CD4-positive, CD25-positive, alpha-beta regulatory T cell (primary cell): ENCODE data around the gene SHF. TPM values are rescaled to one million over a fixed set of nuclear protein-coding genes. Genes with fewer than 3 reads are reported as not detected.

Experiments
- ATAC-seq, 2 donors: fragments of 150-1000 bp; cut with Tn5 transposase; one replicate each; pipeline ENCODE4 v1.10.0; 2021; ENCODE audit warnings: low read depth in 2 of 2, moderate number of reproducible peaks in 2 of 2, moderate library complexity in 1 of 2
- DNase-seq, 3 donors: peaks; one replicate each; pipeline versions ENCODE4 v3.0.0 to v3.0.0-alpha.2; 2012 to 2022; ENCODE audit warnings: mixed read lengths in 1 of 3
- H3K27ac ChIP-seq: one replicate; pipeline ENCODE4 v1.7.0; 2013; ENCODE audit warnings: mild to moderate bottlenecking, low read length; ENCODE audit not compliant: insufficient read depth, poor library complexity, severe bottlenecking
- H3K27me3 ChIP-seq: one replicate; pipeline ENCODE4 v1.7.0; 2013; ENCODE audit warnings: low read length; ENCODE audit not compliant: control insufficient read depth, insufficient read depth
- H3K36me3 ChIP-seq: one replicate; pipeline ENCODE4 v1.7.0; 2013; ENCODE audit warnings: mild to moderate bottlenecking, low read length, moderate library complexity; ENCODE audit not compliant: control insufficient read depth, insufficient read depth
- H3K4me1 ChIP-seq: 2 replicates; pipeline ENCODE4 v1.7.0; 2013; ENCODE audit warnings: mild to moderate bottlenecking, low read length; ENCODE audit not compliant: insufficient read depth, control insufficient read depth, poor library complexity, severe bottlenecking
- H3K4me3 ChIP-seq: one replicate; pipeline ENCODE4 v1.7.0; 2013; ENCODE audit warnings: low read depth, mild to moderate bottlenecking, low read length, moderate library complexity
- H3K9me3 ChIP-seq, 2 experiments: 1 replicate in 1 of 2; 2 replicates in 1 of 2; pipeline ENCODE4 v1.7.0; 2013; ENCODE audit warnings: low read length in 2 of 2, mild to moderate bottlenecking in 1 of 2, moderate library complexity in 1 of 2; ENCODE audit not compliant: control insufficient read depth in 2 of 2
- H3K27ac Mint-ChIP-seq, 3 donors: one replicate each; pipeline ENCODE4 v1.8.0; 2020 to 2022; ENCODE audit warnings: mild to moderate bottlenecking in 3 of 3, mixed read lengths in 3 of 3, moderate library complexity in 2 of 3
- H3K27me3 Mint-ChIP-seq: one replicate; pipeline ENCODE4 v1.8.0; 2022; ENCODE audit warnings: mild to moderate bottlenecking, mixed read lengths
- H3K36me3 Mint-ChIP-seq: one replicate; pipeline ENCODE4 v1.8.0; 2020; ENCODE audit warnings: mixed read lengths
- H3K4me1 Mint-ChIP-seq, 4 donors: one replicate each; pipeline ENCODE4 v1.8.0; 2020 to 2022; ENCODE audit warnings: mixed read lengths in 4 of 4, mild to moderate bottlenecking in 1 of 4
- H3K4me3 Mint-ChIP-seq, 4 donors: one replicate each; pipeline ENCODE4 v1.8.0; 2020 to 2022; ENCODE audit warnings: mild to moderate bottlenecking in 4 of 4, mixed read lengths in 4 of 4, moderate library complexity in 3 of 4
- H3K9me3 Mint-ChIP-seq, 7 donors: one replicate each; pipeline ENCODE4 v1.8.0; 2020 to 2022; ENCODE audit warnings: mixed read lengths in 7 of 7, mild to moderate bottlenecking in 3 of 7, moderate library complexity in 2 of 7
- polyA plus RNA-seq, 4 donors: library from polyadenylated mRNA; unstranded; fragments of 300-500 nt; fragmentation: Illumina TruSeq; gene quantifications; one replicate each; pipeline ENCODE4 v1.2.3, GENCODE V29; 2021
- total RNA-seq: library from RNA; stranded (reverse); gene quantifications from one replicate; pipeline ENCODE4 v1.2.3, GENCODE V29; 2022

The SHF gene
- total and polyA plus RNA-seq, 5 donors from 2014 or later = 0.87 to 3.3 (median 1.7) TPM

- no peak overlapping the region for H3K27ac ChIP-seq
- Mint-ChIP-seq H3K9me3 (peaks cover 0 to 3% (median 0%) of the 10 kb centered on the region in 7 donors), H3K4me1 (peaks cover 0 to 31% (median 5%) of the 10 kb centered on the region in 4 donors), H3K36me3 (no peaks in the 10 kb centered on the region), H3K27ac (no peak overlapping the region), H3K4me3 (no peak overlapping the region), H3K27me3 (peaks cover 62% of the 10 kb centered on the region)
- H3K27me3 ChIP-seq = peaks cover 40% of the 10 kb centered on the region
- H3K36me3 ChIP-seq = no peaks in the 10 kb centered on the region
- no peak overlapping the region for H3K4me3 ChIP-seq
- no peaks in the 10 kb centered on the region for H3K9me3 ChIP-seq
- peaks cover 20% of the 10 kb centered on the region for H3K4me1 ChIP-seq
- no peak for ATAC-seq
- no peak for DNase-seq
These were observed 54.8 kb downstream of the SHF start for GRCh38 chr15:45132844-45133560.

- no peak for DNase-seq
- H3K4me3 ChIP-seq = no peak overlapping the region
- H3K27ac ChIP-seq = no peak overlapping the region
- H3K36me3 ChIP-seq = no peaks in the 10 kb centered on the region
- Mint-ChIP-seq H3K9me3 (peaks cover 0 to 3% (median 0%) of the 10 kb centered on the region in 7 donors), H3K36me3 (no peaks in the 10 kb centered on the region), H3K4me3 (no peak overlapping the region), H3K27me3 (peaks cover 70% of the 10 kb centered on the region), H3K27ac (no peak overlapping the region), H3K4me1 (peaks cover 0 to 29% (median 5%) of the 10 kb centered on the region in 4 donors)
- no peaks in the 10 kb centered on the region for H3K9me3 ChIP-seq
- peaks cover 48% of the 10 kb centered on the region for H3K27me3 ChIP-seq
- ATAC-seq = no peak
- peaks cover 20% of the 10 kb centered on the region for H3K4me1 ChIP-seq
These were observed 56.3 kb downstream of the SHF start for GRCh38 chr15:45131510-45131909.

- Mint-ChIP-seq H3K27ac (no peak overlapping the region), H3K27me3 (peaks cover 75% of the 10 kb centered on the region), H3K4me1 (peaks cover 0 to 23% (median 4%) of the 10 kb centered on the region in 4 donors), H3K36me3 (no peaks in the 10 kb centered on the region), H3K9me3 (peaks cover 0 to 3% (median 0%) of the 10 kb centered on the region in 7 donors), H3K4me3 (peak overlapping the region in 1 of 4 donors; percentile 48)
- ATAC-seq = no peak
- Histone ChIP-seq H3K36me3 (no peaks in the 10 kb centered on the region), H3K27me3 (peaks cover 56% of the 10 kb centered on the region), H3K27ac (no peak overlapping the region), H3K4me1 (peaks cover 14% of the 10 kb centered on the region), H3K9me3 (no peaks in the 10 kb centered on the region), H3K4me3 (no peak overlapping the region)
- no peak for DNase-seq
These were observed 57.3 kb downstream of the SHF start for GRCh38 chr15:45130291-45131000.

- Histone ChIP-seq H3K27me3 (peaks cover 62% of the 10 kb centered on the region), H3K9me3 (no peaks in the 10 kb centered on the region), H3K4me3 (no peak within 1 kb of the TSS), H3K36me3 (no peaks in the 10 kb centered on the region), H3K27ac (no peak within 1 kb of the TSS), H3K4me1 (peaks cover 10% of the 10 kb centered on the region)
- no peaks in the 10 kb centered on the region for H3K36me3 Mint-ChIP-seq
- peak within 1 kb of the TSS in 1 of 4 donors; percentile 55 for H3K4me3 Mint-ChIP-seq
- peaks cover 78% of the 10 kb centered on the region for H3K27me3 Mint-ChIP-seq
- peaks cover 0 to 20% (median 3%) of the 10 kb centered on the region in 4 donors for H3K4me1 Mint-ChIP-seq
- H3K9me3 Mint-ChIP-seq = peaks cover 0 to 3% (median 0%) of the 10 kb centered on the region in 7 donors
- DNase-seq = peak in 1 of 3 donors; percentile 39
- peak within 1 kb of the TSS in 1 of 3 donors; percentile 16 for H3K27ac Mint-ChIP-seq
- peak; percentile 28 to 50 for ATAC-seq
These were observed 58.1 kb downstream of the SHF start, which contains the start of the genes DUOX1 and DUOXA1 for GRCh38 chr15:45129651-45130129. DUOX1 (plus strand) TSS chr15:45129994; CDS start chr15:45131967, 1,973 bp downstream. DUOXA1 (minus strand) TSS chr15:45129879; CDS start chr15:45123014, 6,865 bp downstream.

- H3K4me1 ChIP-seq = peaks cover 9% of the 10 kb centered on the region
- DNase-seq = no peak
- H3K4me1 Mint-ChIP-seq = peaks cover 0 to 14% (median 2%) of the 10 kb centered on the region in 4 donors
- H3K27ac ChIP-seq = no peak overlapping the region
- ATAC-seq = no peak
- H3K9me3 ChIP-seq = no peaks in the 10 kb centered on the region
- no peak overlapping the region for H3K4me3 ChIP-seq
- peaks cover 0 to 3% (median 0%) of the 10 kb centered on the region in 7 donors for H3K9me3 Mint-ChIP-seq
- peaks cover 59% of the 10 kb centered on the region for H3K27me3 ChIP-seq
- no peaks in the 10 kb centered on the region for H3K36me3 Mint-ChIP-seq
- peaks cover 73% of the 10 kb centered on the region for H3K27me3 Mint-ChIP-seq
- peak overlapping the region in 1 of 4 donors; percentile 55 for H3K4me3 Mint-ChIP-seq
- no peak overlapping the region for H3K27ac Mint-ChIP-seq
- no peaks in the 10 kb centered on the region for H3K36me3 ChIP-seq
These were observed 58.7 kb downstream of the SHF start for GRCh38 chr15:45128971-45129639.

GRCh38 chr15:45126535-45127158 lies 61.1 kb downstream of the SHF start:
- Histone ChIP-seq H3K4me1 (peaks cover 9% of the 10 kb centered on the region), H3K9me3 (no peaks in the 10 kb centered on the region), H3K27me3 (peaks cover 47% of the 10 kb centered on the region), H3K36me3 (no peaks in the 10 kb centered on the region), H3K4me3 (no peak overlapping the region), H3K27ac (no peak overlapping the region)
- peaks cover 53% of the 10 kb centered on the region for H3K27me3 Mint-ChIP-seq
- no peak overlapping the region for H3K4me3 Mint-ChIP-seq
- ATAC-seq = peak; percentile 57 to 70
- peak; percentile 20 to 50 (median 47) for DNase-seq
- peak overlapping the region in 1 of 3 donors; percentile 16 for H3K27ac Mint-ChIP-seq
- no peaks in the 10 kb centered on the region for H3K36me3 Mint-ChIP-seq
- H3K4me1 Mint-ChIP-seq = peaks cover 0 to 14% (median 2%) of the 10 kb centered on the region in 4 donors
- H3K9me3 Mint-ChIP-seq = peaks cover 0 to 1% (median 0%) of the 10 kb centered on the region in 7 donors

GRCh38 chr15:45123397-45123796 lies 64.4 kb downstream of the SHF start:
- H3K36me3 Mint-ChIP-seq = no peaks in the 10 kb centered on the region
- no peak overlapping the region for H3K4me3 Mint-ChIP-seq
- peaks cover 56% of the 10 kb centered on the region for H3K27me3 Mint-ChIP-seq

More at GRCh38 chr15:45123397-45123796, 64.4 kb downstream of the SHF start:
- ATAC-seq = no peak
- H3K36me3 ChIP-seq = no peaks in the 10 kb centered on the region
- Mint-ChIP-seq H3K27ac (no peak overlapping the region), H3K4me1 (peaks cover 0 to 3% (median 0%) of the 10 kb centered on the region in 4 donors), H3K9me3 (peaks cover 0 to 1% (median 0%) of the 10 kb centered on the region in 7 donors)
- no peaks in the 10 kb centered on the region for H3K4me1 ChIP-seq
- no peak for DNase-seq
- peaks cover 32% of the 10 kb centered on the region for H3K27me3 ChIP-seq
- no peak overlapping the region for H3K27ac ChIP-seq
- H3K4me3 ChIP-seq = no peak overlapping the region
- no peaks in the 10 kb centered on the region for H3K9me3 ChIP-seq
